GM04503 (cell line): ENCODE measurements around the gene MAPK8IP2.
A peak's percentile ranks its signal among the peaks of the same experiment; 100 is the strongest.
"Not testable (repeated sequence)": the region's sequence is repeated elsewhere in the genome, so short reads cannot be mapped to it uniquely, and the experiment has no call there.

ENCODE experiments used
- DNase-seq: peaks from one replicate; pipeline ENCODE4 v3.0.0-alpha.2; 2012; ENCODE audit warnings: low read depth

Gene MAPK8IP2

GRCh38 chr22:50612528-50613221 lies 12.1 kb downstream of the MAPK8IP2 start:
- DNase-seq, result no peak

GRCh38 chr22:50613291-50613981 lies 12.8 kb downstream of the MAPK8IP2 start:
- DNase-seq, result no peak

GRCh38 chr22:50614296-50614695 lies 13.7 kb downstream of the MAPK8IP2 start:
- not testable (repeated sequence) for DNase-seq

GRCh38 chr22:50620593-50621355 lies 20.2 kb downstream of the MAPK8IP2 start:
- peak; percentile 18 for DNase-seq

GRCh38 chr22:50621356-50621880 lies 20.8 kb downstream of the MAPK8IP2 start:
- no peak for DNase-seq

- DNase-seq, result no peak
These were observed 21.5 kb downstream of the MAPK8IP2 start for GRCh38 chr22:50621948-50622722.

GRCh38 chr22:50622723-50623327 lies 22.2 kb downstream of the MAPK8IP2 start:
- no peak for DNase-seq

- no peak for DNase-seq
These were observed 23.9 kb downstream of the MAPK8IP2 start for GRCh38 chr22:50624347-50625130.

- DNase-seq, result no peak
These were observed 24.6 kb downstream of the MAPK8IP2 start for GRCh38 chr22:50625131-50625567.

GRCh38 chr22:50625568-50626313 lies 25.1 kb downstream of the MAPK8IP2 start:
- no peak for DNase-seq

- no peak for DNase-seq
These were observed 25.8 kb downstream of the MAPK8IP2 start for GRCh38 chr22:50626314-50626849.

GRCh38 chr22:50626850-50627641 lies 26.5 kb downstream of the MAPK8IP2 start:
- DNase-seq, result no peak

GRCh38 chr22:50627642-50628542 lies 27.3 kb downstream of the MAPK8IP2 start, which contains the start of gene ARSA:
TSS of gene ARSA (minus strand) at chr22:50628152. CDS start at chr22:50627779, 373 bp downstream.
- DNase-seq, result peak; percentile 27

- DNase-seq, result no peak
These were observed 28.0 kb downstream of the MAPK8IP2 start for GRCh38 chr22:50628543-50629134.

- no peak for DNase-seq
These were observed 29.8 kb downstream of the MAPK8IP2 start for GRCh38 chr22:50630376-50630775.

- no peak for DNase-seq
These were observed 32.5 kb downstream of the MAPK8IP2 start for GRCh38 chr22:50633086-50633485.

- no peak for DNase-seq
These were observed 33.2 kb downstream of the MAPK8IP2 start for GRCh38 chr22:50633771-50634170.
